HAP-1 (cell line): ENCODE measurements around the gene RAI2.

ENCODE experiments used
- DNase-seq, 2 experiments: peaks; one replicate each; pipeline ENCODE4 v3.0.0-alpha.2; 2016 to 2020; ENCODE audit warnings: low spot score in 2 of 2
- H3K27me3 ChIP-seq: fragments of 250-450 bp; sonication (Bioruptor Pico); 2 replicates; pipeline ENCODE4 v1.5.1; 2020; ENCODE audit warnings: low read depth, mild to moderate bottlenecking, moderate library complexity
- H3K36me3 ChIP-seq: fragments of 250-450 bp; sonication (Bioruptor Pico); replicated peaks from 2 replicates; pipeline ENCODE4 v1.5.1; 2020; ENCODE audit warnings: mild to moderate bottlenecking
- H3K4me1 ChIP-seq: fragments of 250-450 bp; sonication (Bioruptor Pico); 2 replicates; pipeline ENCODE4 v1.5.1; 2020; ENCODE audit warnings: mild to moderate bottlenecking
- H3K4me3 ChIP-seq: fragments of 250-450 bp; sonication (Bioruptor Pico); 2 replicates; pipeline ENCODE4 v1.5.1; 2020; ENCODE audit warnings: mild to moderate bottlenecking, moderate library complexity
- H3K9me3 ChIP-seq: fragments of 250-450 bp; sonication (Bioruptor Pico); 2 replicates; pipeline ENCODE4 v1.5.1; 2020; ENCODE audit warnings: mild to moderate bottlenecking, moderate library complexity
- in situ Hi-C: fragments of 300-500 bp; cut with MboI; formaldehyde crosslinking; loops from 3 replicates; pipeline ENCODE4 v1.14.3; 2020; ENCODE audit warnings: low sequenced_read_pairs, inconsistent platforms, mixed read lengths

RAI2 gene

DNA sequence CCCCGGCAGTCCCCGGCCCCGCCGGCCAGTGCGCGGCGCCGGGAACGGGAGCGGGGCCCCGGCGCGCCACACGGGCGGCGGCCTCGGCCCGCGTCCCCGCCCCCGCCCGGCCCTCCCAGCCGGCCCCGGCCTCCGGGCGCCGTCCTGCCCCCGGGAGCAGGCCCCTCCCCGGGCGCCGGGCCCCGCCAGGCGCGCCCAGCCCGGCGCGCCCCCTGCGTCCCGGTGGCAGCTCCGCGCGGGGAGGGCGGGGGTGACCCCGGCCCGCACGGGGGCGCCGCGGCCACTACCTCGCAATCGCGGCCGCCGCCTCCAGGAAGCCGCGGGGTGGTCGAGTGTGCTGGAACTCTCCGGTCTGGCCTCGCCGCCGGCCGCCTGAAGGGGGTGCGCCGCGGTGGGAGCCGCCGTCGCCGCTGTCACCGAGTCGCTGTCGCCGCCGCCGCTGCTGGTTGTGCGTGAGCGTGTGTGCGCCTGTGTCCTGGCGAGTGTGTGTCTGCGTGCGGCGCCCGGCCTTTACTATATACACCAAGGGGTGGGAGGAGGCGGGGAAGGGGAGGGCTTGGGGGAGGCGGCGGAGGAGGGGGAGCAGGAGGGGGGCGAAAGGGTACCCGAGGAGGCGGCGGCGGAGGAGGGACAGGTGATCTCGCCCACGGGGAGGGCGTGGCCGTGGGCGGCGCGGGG lies at the start of gene RAI2:
Gene RAI2 (minus strand): TSS at position 488 of the 678 bp plus-strand sequence. CDS start 59,288 bp downstream, outside the sequence.
- Histone ChIP-seq H3K36me3 (no peaks in the 10 kb centered on the region), H3K9me3 (no peaks in the 10 kb centered on the region), H3K4me1 (no peaks in the 10 kb centered on the region), H3K27me3 (peaks cover 68% of the 10 kb centered on the region), H3K4me3 (peak within 1 kb of the TSS; percentile 25)
- DNase-seq, result peak in 1 of 2 experiments; percentile 47
- in situ Hi-C loops, result no loop called here

DNA sequence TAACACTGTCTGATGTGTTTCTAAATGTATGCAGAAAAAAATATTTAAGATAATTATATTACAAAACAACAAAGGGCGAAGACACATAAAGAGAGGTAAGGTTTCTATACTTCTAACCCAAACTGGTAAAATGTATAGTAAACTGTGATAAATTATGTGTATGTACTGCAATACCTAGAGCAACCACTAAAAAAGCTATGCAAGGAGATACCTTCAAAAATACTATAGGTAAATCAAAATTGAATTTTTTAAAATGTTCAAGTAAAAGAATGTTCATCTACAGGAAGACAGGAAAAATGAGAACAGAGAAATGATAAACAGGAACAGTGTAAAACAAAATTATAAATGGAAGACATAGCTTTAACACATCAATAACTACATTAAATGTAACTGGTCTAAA lies 27.3 kb upstream of the RAI2 start:
- no peak for DNase-seq
- Histone ChIP-seq H3K4me3 (no peak overlapping the region), H3K27me3 (no peaks in the 10 kb centered on the region; the same call in 1 of the 2 replicates), H3K36me3 (no peaks in the 10 kb centered on the region), H3K9me3 (no peaks in the 10 kb centered on the region), H3K4me1 (no peaks in the 10 kb centered on the region)
- in situ Hi-C loops, result no loop called here

DNA sequence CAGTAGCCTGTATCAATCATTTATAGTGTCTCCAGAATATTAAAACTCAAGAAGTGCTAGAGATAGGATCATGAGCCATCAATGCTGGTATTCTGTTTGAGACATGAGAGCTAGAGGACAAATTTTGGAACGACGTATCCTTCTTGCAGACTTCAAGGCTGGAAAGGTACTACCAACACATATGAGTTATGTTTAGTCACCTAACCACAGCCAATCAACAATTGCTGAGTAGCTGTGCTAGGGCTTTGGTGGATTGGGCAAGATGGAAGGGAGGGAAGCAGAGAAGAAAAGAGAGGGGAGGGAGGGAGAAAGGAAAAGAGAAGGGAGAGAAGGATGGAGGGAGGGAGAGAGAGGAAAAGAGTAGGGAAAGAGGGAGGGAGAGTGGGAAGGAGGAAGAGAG lies 21.6 kb upstream of the RAI2 start:
- in situ Hi-C loops, result no loop called here
- no peaks in the 10 kb centered on the region for H3K36me3 ChIP-seq
- DNase-seq, result no peak
- no peak overlapping the region for H3K4me3 ChIP-seq
- no peaks in the 10 kb centered on the region for H3K4me1 ChIP-seq
- no peaks in the 10 kb centered on the region for H3K9me3 ChIP-seq
- peaks cover 5% of the 10 kb centered on the region; the same call in 1 of the 2 replicates for H3K27me3 ChIP-seq

DNA sequence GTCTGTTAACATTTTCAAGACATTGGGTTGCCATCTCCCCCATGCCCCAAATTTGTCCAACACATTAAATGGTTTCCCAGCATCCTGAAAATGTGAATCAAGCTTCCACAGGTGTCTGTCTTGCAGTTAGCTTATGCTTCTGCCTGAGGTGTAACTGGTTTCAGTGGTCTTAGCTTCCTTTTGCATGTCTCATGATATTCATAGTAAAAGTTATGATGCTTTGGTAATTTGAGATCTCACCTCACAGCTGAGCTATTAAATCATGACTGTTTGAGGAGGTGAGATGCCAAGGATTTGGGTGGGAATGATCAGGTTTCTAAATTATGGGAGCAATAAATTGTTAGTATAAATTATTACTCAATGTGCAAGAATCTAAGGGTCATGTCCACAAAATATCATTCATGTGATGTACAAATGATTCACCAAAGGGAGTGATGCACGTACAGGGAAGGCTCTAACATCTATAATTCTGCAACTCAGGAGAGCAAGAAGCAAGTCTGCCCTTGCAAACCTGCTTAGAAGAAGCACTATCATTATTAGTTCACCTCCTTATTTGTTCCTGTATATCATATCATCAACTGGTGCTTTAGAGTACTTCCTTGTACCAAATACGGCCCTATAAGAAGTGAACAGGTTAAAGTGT lies 17.1 kb upstream of the RAI2 start:
- H3K9me3 ChIP-seq, result no peaks in the 10 kb centered on the region
- in situ Hi-C loops, result no loop called here
- H3K4me1 ChIP-seq, result no peaks in the 10 kb centered on the region
- H3K36me3 ChIP-seq, result no peaks in the 10 kb centered on the region
- H3K4me3 ChIP-seq, result no peak overlapping the region
- H3K27me3 ChIP-seq, result peaks cover 9% of the 10 kb centered on the region; the same call in 1 of the 2 replicates
- no peak for DNase-seq

DNA sequence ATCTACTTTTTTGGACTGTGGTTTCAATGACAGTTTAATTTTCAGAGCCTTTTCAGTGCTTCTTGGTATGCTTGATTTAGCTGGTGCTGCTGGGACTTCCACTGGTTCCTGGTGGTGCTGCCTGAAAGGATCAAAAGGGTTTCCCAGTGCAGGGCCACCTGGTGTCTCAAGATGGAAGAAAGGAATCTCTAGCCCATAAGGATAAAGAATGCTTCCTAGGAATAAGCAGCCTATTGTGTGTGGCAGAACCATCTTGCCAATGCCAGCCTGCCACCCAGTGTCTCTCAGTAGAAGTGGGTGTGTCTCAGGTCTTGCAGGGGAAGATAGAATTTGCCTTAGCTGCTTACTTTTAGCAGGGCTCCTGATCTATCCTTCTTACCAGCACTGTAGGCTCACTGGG lies 15.0 kb upstream of the RAI2 start:
- H3K4me3 ChIP-seq, result no peak overlapping the region
- DNase-seq, result no peak
- H3K27me3 ChIP-seq, result peaks cover 6% of the 10 kb centered on the region; the same call in 1 of the 2 replicates
- no peaks in the 10 kb centered on the region for H3K9me3 ChIP-seq
- no peaks in the 10 kb centered on the region for H3K36me3 ChIP-seq
- in situ Hi-C loops, result no loop called here
- no peaks in the 10 kb centered on the region for H3K4me1 ChIP-seq

DNA sequence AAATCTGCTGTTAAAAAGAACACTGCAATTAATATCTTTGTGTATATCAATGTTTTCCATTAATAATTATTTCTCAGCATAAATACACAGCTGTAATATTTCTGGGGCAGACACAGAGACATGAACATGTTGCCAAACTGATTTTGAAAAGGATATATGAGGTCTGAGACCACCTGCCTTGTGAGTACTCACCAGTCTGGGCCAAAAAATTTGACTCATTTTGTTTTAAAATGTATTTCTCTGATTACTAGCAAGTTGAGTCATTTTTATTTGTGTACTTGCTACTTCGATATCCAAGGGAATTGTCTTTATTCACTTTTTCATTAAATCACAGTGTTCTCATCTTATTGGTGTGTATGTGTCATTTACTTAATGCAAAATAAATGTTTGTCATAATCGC lies 8.5 kb upstream of the RAI2 start:
- Histone ChIP-seq H3K9me3 (no peaks in the 10 kb centered on the region), H3K27me3 (no peaks in the 10 kb centered on the region; the same call in none of the 2 replicates), H3K4me1 (no peaks in the 10 kb centered on the region), H3K4me3 (no peak overlapping the region), H3K36me3 (no peaks in the 10 kb centered on the region)
- no peak for DNase-seq
- in situ Hi-C loops, result no loop called here

DNA sequence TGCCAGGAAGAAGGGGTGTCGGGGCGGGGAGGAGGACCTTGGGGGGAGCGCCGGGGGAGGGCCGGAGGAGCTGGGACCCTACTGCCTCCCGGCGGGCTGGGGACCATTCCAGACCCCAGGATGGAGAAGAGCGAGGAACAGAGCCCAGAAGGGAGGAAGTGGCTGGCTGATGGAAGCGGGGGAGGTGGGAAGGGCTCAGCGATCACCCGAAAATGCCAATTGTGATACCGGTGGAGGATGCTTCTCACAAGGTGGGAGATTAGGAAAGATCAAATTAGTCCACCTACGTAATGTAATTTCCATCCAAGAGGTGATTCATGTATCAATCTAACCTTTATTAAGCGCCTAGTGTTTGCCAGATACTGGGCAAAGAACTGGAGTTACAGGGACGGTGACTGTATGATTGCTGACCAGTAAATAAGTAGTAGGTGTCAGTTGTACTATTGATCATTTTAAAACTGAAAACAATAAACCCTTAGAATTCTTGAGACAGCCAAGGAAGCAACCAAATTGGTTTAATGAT lies 452 bp upstream of the RAI2 start:
- Histone ChIP-seq H3K9me3 (no peaks in the 10 kb centered on the region), H3K4me1 (no peaks in the 10 kb centered on the region), H3K27me3 (peaks cover 64% of the 10 kb centered on the region), H3K4me3 (no peak overlapping the region), H3K36me3 (no peaks in the 10 kb centered on the region)
- no peak for DNase-seq
- in situ Hi-C loops, result no loop called here

DNA sequence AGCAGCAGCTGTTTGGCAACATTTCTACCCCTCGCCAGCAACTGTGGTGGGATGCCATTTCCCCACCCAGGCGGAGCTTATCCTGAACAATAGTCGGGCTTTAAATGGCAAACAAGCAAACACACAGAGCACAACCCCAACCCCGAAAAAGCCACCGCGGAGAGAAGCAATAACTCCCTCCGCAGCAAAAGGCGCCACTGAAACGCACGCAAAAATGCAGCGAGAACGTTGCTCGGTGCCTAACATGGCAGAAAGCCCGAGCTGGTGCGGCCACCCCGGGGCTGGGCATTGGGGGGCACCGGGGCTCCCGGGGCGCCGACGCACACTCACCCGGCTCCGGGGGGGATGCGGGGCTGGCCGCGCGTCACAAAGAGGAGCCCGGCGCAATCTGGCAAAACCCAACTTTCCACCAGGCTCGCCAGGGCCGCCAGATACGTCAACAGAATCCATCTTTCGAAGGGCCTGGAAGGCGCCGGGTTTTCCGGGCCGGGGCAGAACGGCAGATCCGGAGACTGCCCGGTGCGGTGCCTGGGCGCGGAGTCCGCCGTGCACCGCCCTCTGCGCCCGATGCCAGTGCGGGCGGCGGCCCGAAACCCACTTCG lies 818 bp downstream of the RAI2 start:
- no peaks in the 10 kb centered on the region for H3K9me3 ChIP-seq
- in situ Hi-C loops, result no loop called here
- no peaks in the 10 kb centered on the region for H3K4me1 ChIP-seq
- H3K27me3 ChIP-seq, result peaks cover 68% of the 10 kb centered on the region
- H3K36me3 ChIP-seq, result no peaks in the 10 kb centered on the region
- DNase-seq, result peak in 1 of 2 experiments; percentile 13
- peak overlapping the region; percentile 25 for H3K4me3 ChIP-seq

DNA sequence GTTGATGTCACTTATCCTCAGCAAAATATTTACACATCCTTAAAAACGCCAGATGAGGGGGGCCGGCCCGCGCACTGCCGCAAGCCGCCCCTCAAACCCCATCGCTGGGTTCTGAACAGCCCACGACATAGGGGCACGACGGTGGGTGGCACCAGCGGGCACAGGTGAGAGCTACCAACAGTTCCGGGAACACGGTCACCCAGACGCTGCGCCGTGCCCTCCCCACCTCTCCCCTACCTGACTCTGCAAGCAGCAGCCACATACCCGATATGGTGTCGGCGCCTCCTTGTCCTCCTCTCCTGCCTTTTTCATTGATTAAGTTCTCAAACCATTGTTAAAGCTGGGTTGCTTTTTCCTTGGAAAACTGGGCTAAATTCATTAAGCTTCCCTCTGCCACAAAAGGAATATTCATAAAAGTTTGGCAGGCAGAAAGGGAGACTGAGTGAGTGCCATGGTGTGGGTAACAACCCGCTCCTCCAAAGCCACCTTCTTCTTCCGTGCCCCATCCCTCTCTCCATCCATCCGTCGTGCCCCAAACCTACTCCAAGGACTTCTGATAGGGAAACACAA lies 1.4 kb downstream of the RAI2 start:
- H3K27me3 ChIP-seq, result peaks cover 68% of the 10 kb centered on the region
- no peaks in the 10 kb centered on the region for H3K4me1 ChIP-seq
- H3K4me3 ChIP-seq, result no peak overlapping the region; the same call in 1 of the 2 replicates
- in situ Hi-C loops, result no loop called here
- DNase-seq, result no peak
- H3K9me3 ChIP-seq, result no peaks in the 10 kb centered on the region
- no peaks in the 10 kb centered on the region for H3K36me3 ChIP-seq

DNA sequence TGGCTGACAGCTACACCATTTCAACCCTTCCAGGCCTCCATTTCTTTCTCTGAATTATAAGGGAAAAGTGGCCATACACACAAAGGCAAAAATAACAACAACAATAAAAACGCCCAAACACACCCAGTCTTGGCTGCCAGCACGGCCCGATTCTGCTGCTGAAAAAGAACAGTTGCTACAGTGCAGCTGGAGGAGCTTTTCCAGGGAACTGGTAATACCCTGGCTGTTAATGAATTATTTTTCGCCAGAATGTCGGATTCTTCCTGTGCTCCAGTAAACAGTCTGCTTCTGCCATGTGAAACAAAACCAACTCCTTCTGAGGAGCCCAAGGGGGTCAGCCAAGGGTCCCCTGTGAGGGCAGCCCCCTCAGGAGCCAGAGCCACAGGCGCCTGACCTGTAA lies 6.6 kb downstream of the RAI2 start:
- H3K27me3 ChIP-seq, result peaks cover 45% of the 10 kb centered on the region
- DNase-seq, result no peak
- in situ Hi-C loops, result no loop called here
- no peaks in the 10 kb centered on the region for H3K9me3 ChIP-seq
- no peaks in the 10 kb centered on the region for H3K4me1 ChIP-seq
- H3K36me3 ChIP-seq, result no peaks in the 10 kb centered on the region
- no peak overlapping the region for H3K4me3 ChIP-seq

DNA sequence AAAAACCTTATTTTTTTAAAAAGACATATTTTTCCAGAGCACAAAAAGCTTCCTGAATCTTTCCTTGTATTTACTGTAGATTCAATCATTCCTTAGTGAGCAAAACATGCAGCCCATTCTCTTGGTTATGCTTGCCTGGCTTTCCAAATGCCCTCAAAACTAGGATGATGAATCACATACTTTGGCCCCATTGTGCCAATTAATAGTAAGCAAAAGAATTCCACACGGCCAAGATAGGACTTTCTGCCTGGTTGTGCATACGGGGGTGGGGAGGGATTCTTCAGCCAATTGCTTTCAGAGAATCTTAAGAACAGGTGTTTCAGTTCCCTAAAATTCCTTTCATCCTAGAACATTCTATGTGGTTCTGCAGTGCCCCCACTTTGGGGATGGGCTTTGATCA lies 7.0 kb downstream of the RAI2 start:
- no peaks in the 10 kb centered on the region for H3K36me3 ChIP-seq
- H3K9me3 ChIP-seq, result no peaks in the 10 kb centered on the region
- H3K27me3 ChIP-seq, result peaks cover 41% of the 10 kb centered on the region
- no peaks in the 10 kb centered on the region for H3K4me1 ChIP-seq
- no peak for DNase-seq
- H3K4me3 ChIP-seq, result no peak overlapping the region
- in situ Hi-C loops, result no loop called here

DNA sequence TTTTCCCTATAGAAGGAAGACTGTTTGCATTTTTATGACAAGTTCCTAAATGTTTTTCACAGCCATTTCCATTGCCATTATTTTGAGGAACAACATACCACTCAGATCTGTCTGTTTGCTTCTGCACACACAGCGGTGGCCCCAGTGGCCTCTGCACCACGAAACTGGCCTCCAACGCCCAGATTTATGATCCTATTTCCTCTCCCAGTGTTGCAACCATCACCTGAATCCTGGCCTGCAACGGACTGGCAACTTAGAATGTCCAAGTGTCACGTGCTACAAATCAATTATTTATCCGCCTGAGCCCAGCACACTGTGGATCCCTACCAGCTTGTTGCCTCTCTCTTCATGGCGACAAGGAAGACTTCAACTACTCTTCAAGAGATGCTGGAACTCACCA lies 9.2 kb downstream of the RAI2 start:
- Histone ChIP-seq H3K27me3 (peaks cover 19% of the 10 kb centered on the region; the same call in 1 of the 2 replicates), H3K9me3 (no peaks in the 10 kb centered on the region), H3K4me1 (no peaks in the 10 kb centered on the region), H3K4me3 (no peak overlapping the region), H3K36me3 (no peaks in the 10 kb centered on the region)
- in situ Hi-C loops, result no loop called here
- no peak for DNase-seq

DNA sequence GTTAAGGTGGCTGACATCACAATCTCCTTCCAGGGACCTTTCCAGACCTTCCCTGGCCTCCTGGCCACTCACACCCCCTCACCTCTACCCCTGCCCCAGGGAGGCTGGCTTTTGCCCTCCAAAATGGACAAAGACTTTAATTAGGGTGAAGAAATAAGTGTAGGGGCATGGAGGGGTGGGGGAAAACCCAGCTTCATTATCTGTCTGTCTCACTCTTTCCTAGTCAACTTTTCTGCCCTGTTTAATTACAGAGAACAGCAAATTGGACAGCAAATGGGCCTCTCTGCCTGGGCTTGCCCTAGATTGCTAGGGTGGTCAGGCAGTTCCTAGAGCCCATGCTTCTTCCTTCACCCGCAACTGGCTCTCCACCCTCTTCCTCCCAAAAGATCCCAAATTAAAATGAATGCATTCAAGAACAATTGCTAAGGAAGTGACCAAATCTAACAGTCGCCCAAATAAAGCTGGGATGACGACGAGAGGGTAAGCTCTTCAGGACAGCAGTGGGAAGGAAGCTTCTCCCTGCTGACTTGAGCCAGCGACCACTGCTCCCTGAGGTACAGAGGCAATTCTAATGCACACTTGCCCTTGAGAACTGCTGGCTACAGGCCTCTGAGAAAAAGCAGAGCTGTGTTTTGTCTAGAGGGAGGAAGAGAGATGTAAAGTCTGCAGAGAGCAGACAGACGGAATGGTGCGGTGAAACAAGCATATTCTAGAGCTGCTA lies 12.4 kb downstream of the RAI2 start:
- in situ Hi-C loops, result no loop called here
- H3K36me3 ChIP-seq, result no peaks in the 10 kb centered on the region
- peaks cover 6% of the 10 kb centered on the region for H3K27me3 ChIP-seq
- no peaks in the 10 kb centered on the region for H3K4me1 ChIP-seq
- no peaks in the 10 kb centered on the region for H3K9me3 ChIP-seq
- DNase-seq, result no peak
- no peak overlapping the region for H3K4me3 ChIP-seq
